Astrocyte of the cerebellum (primary cell): ENCODE data around the gene DNAAF1.

Source experiments
- DNase-seq: peaks from one replicate; pipeline ENCODE4 v3.0.0-alpha.2; 2011; ENCODE audit warnings: low read depth
- H3K4me3 ChIP-seq: 2 replicates; pipeline ENCODE4 v1.5.1; 2011; ENCODE audit warnings: mild to moderate bottlenecking, low read depth, low read length, moderate library complexity
- in situ Hi-C: cut with HindIII; loops from 2 replicates; pipeline ENCODE4 v1.10.0; 2017; ENCODE audit warnings: low sequenced_read_pairs
- TF ChIP-seq, protein P1 (sequence below): IDR thresholded peaks from 2 replicates; pipeline ENCODE4 v1.5.1; 2012; ENCODE audit warnings: low read length, low read depth, moderate library complexity, mild to moderate bottlenecking; ENCODE audit errors: missing control alignments

DNAAF1 gene

GRCh38 chr16:84159007-84159406, 13.9 kb downstream of the DNAAF1 start:
- no peak for DNase-seq
- in situ Hi-C loops: no loop called here
- TF ChIP-seq, protein P1, sequence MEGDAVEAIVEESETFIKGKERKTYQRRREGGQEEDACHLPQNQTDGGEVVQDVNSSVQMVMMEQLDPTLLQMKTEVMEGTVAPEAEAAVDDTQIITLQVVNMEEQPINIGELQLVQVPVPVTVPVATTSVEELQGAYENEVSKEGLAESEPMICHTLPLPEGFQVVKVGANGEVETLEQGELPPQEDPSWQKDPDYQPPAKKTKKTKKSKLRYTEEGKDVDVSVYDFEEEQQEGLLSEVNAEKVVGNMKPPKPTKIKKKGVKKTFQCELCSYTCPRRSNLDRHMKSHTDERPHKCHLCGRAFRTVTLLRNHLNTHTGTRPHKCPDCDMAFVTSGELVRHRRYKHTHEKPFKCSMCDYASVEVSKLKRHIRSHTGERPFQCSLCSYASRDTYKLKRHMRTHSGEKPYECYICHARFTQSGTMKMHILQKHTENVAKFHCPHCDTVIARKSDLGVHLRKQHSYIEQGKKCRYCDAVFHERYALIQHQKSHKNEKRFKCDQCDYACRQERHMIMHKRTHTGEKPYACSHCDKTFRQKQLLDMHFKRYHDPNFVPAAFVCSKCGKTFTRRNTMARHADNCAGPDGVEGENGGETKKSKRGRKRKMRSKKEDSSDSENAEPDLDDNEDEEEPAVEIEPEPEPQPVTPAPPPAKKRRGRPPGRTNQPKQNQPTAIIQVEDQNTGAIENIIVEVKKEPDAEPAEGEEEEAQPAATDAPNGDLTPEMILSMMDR: no peak

GRCh38 chr16:84159800-84160199, 14.7 kb downstream of the DNAAF1 start:
- DNase-seq: no peak
- H3K4me3 ChIP-seq: no peak overlapping the region
- in situ Hi-C loops: no loop called here
- TF ChIP-seq, protein P1: no peak

More at GRCh38 chr16:84159007-84159406, 13.9 kb downstream of the DNAAF1 start:
- no peak overlapping the region for H3K4me3 ChIP-seq

DNA sequence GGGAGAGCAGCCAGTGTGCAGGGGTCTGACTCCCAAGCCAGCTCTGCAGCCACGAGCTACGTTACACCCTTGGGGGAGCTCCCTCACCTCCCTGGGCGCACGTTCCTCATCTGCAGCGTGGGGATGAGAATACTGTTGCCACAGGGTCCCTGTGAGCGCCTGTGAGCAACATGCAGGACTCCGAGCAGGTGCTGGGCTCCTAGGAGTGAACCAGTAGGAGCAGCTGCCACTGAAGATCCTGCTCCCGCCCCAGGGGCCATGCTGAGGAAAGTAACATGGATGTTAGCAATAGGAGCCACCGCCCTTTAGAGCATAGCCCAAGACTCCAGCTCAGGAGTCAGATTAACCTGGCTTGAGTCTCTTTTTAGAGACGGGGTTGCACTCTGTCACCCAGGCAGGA, 15.9 kb downstream of the DNAAF1 start:
- in situ Hi-C loops: no loop called here
- TF ChIP-seq, protein P1: no peak

DNA sequence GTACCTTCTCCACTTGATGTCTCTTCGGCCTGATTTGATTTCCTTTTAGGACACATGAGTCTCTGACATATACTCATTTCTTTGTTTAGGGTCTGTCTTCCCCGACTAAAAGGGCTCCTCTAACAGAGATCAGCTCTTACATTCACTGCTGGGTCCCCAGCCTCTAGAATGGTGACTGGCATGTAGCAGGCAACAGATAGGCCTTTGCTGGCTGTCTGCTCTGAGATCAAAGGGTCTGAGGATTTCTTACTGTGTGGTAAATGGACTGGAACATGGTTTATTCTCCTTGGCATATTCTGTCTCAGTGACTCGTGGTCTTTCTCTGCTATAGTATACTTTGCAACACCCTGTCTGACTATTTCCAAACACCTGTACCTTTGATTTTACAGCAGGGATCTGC, 16.7 kb downstream of the DNAAF1 start:
- TF ChIP-seq, protein P1: no peak
- H3K4me3 ChIP-seq: no peak overlapping the region
- no peak for DNase-seq
- in situ Hi-C loops: no loop called here

More for the DNA sequence above, 15.9 kb downstream of the DNAAF1 start:
- H3K4me3 ChIP-seq: no peak overlapping the region
- DNase-seq: no peak

DNA sequence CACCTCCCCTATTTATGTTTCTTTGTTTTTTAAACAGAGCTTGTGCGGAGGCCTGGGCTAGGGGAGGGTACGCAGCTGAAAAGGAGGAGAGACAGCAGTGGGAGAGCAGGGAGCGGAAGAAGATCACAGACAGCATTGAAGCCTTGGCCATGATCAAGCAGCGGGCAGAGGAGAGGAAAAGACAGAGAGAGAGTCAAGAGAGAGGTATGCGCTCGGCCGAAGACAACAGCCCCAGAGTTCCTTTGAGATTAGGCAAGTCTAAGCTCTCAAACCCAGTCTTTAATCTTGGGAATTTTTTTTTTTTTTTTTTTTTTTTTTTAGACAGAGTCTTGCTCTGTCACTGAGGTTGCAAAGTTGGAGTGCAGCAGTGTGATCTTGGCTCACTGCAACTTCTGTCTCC, 20.6 kb downstream of the DNAAF1 start:
- no peak for DNase-seq
- no peak overlapping the region for H3K4me3 ChIP-seq
- in situ Hi-C loops: no loop called here
- TF ChIP-seq, protein P1: no peak

GRCh38 chr16:84166796-84167695, 21.9 kb downstream of the DNAAF1 start:
- H3K4me3 ChIP-seq: no peak overlapping the region
- in situ Hi-C loops: no loop called here
- TF ChIP-seq, protein P1: no peak
- no peak for DNase-seq
